Putamen (tissue), 1 donor: ENCODE measurements around the gene KRT26.
"Not testable (repeated sequence)": the region's sequence is repeated elsewhere in the genome, so short reads cannot be mapped to it uniquely, and the experiment has no call there.

Experiments used
- DNase-seq: peaks from one replicate; pipeline ENCODE4 v3.0.0-alpha.2; 2016; ENCODE audit warnings: low spot score

Gene KRT26

GRCh38 chr17:40772101-40772500 lies at the start of gene KRT26:
Gene KRT26, minus strand, starts transcription at chr17:40772201. Its CDS starts 88 bp downstream, at chr17:40772113.
- DNase-seq: no peak

GRCh38 chr17:40821536-40821935 lies 49.5 kb upstream of the KRT26 start:
- no peak for DNase-seq

- no peak for DNase-seq
Measured at GRCh38 chr17:40820228-40820838, 48.3 kb upstream of the KRT26 start.

- peak; percentile 13 for DNase-seq
Measured at GRCh38 chr17:40819528-40820125, 47.6 kb upstream of the KRT26 start.

GRCh38 chr17:40818733-40819527 lies 46.9 kb upstream of the KRT26 start:
- peak; percentile 71 for DNase-seq

- no peak for DNase-seq
Measured at GRCh38 chr17:40818343-40818732, 46.3 kb upstream of the KRT26 start.

- no peak for DNase-seq
Measured at GRCh38 chr17:40817103-40817682, 45.2 kb upstream of the KRT26 start.

- no peak for DNase-seq
Measured at GRCh38 chr17:40816569-40816968, 44.6 kb upstream of the KRT26 start.

GRCh38 chr17:40815381-40815780 lies 43.4 kb upstream of the KRT26 start:
- no peak for DNase-seq

- DNase-seq: not testable (repeated sequence)
Measured at GRCh38 chr17:40814657-40815056, 42.7 kb upstream of the KRT26 start.

GRCh38 chr17:40813804-40814203 lies 41.8 kb upstream of the KRT26 start:
- DNase-seq: no peak

GRCh38 chr17:40812639-40813038 lies 40.6 kb upstream of the KRT26 start:
- DNase-seq: no peak

- no peak for DNase-seq
Measured at GRCh38 chr17:40810494-40810893, 38.5 kb upstream of the KRT26 start.

GRCh38 chr17:40809721-40810421 lies 37.9 kb upstream of the KRT26 start:
- no peak for DNase-seq

GRCh38 chr17:40806131-40806530 lies 34.1 kb upstream of the KRT26 start:
- DNase-seq: no peak

GRCh38 chr17:40803617-40804082 lies 31.6 kb upstream of the KRT26 start:
- peak; percentile 11 for DNase-seq

- DNase-seq: no peak
Measured at GRCh38 chr17:40801157-40801556, 29.2 kb upstream of the KRT26 start.

- DNase-seq: no peak
Measured at GRCh38 chr17:40800381-40800780, 28.4 kb upstream of the KRT26 start.

GRCh38 chr17:40799859-40800258 lies 27.9 kb upstream of the KRT26 start, which contains the start of gene KRT28:
Gene KRT28, minus strand, starts transcription at chr17:40799959. Its CDS starts 66 bp downstream, at chr17:40799893.
- no peak for DNase-seq

- no peak for DNase-seq
Measured at GRCh38 chr17:40796846-40797245, 24.8 kb upstream of the KRT26 start.

GRCh38 chr17:40795019-40795667 lies 23.1 kb upstream of the KRT26 start:
- no peak for DNase-seq
